ENCODE results near the gene HOTAIR.

HOTAIR gene

GRCh38 chr12:53998110-53998899, 23.6 kb upstream of the HOTAIR start:
- DNase-seq = no peak

- DNase-seq = no peak
Observed at GRCh38 chr12:53997204-53998109, 22.7 kb upstream of the HOTAIR start.

GRCh38 chr12:53996240-53997203, 21.8 kb upstream of the HOTAIR start:
- DNase-seq = no peak

GRCh38 chr12:53995378-53996239, 20.9 kb upstream of the HOTAIR start:
- DNase-seq = no peak

- DNase-seq = no peak
Observed at GRCh38 chr12:53995002-53995377, 20.2 kb upstream of the HOTAIR start.

- no peak for DNase-seq
Observed at GRCh38 chr12:53994264-53995001, 19.7 kb upstream of the HOTAIR start.

GRCh38 chr12:53994009-53994263, 19.2 kb upstream of the HOTAIR start:
- DNase-seq = no peak

GRCh38 chr12:53993162-53994008, 18.6 kb upstream of the HOTAIR start:
- no peak for DNase-seq

GRCh38 chr12:53992377-53992889, 17.7 kb upstream of the HOTAIR start:
- no peak for DNase-seq

GRCh38 chr12:53991077-53991460, 16.3 kb upstream of the HOTAIR start:
- no peak for DNase-seq

- DNase-seq = no peak
Observed at GRCh38 chr12:53990311-53991076, 15.7 kb upstream of the HOTAIR start.

GRCh38 chr12:53989227-53990113, 14.7 kb upstream of the HOTAIR start:
- no peak for DNase-seq

- no peak for DNase-seq
Observed at GRCh38 chr12:53988541-53989226, 13.9 kb upstream of the HOTAIR start.

- DNase-seq = no peak
Observed at GRCh38 chr12:53987787-53988230, 13.1 kb upstream of the HOTAIR start.

- no peak for DNase-seq
Observed at GRCh38 chr12:53986686-53987483, 12.1 kb upstream of the HOTAIR start.

GRCh38 chr12:53985994-53986685, 11.4 kb upstream of the HOTAIR start:
- no peak for DNase-seq

Measured in CD4-positive, alpha-beta T cell treated with Interleukin-17A for 1 hour (primary cell).